ENCODE results near the gene PCNX4.

Gene PCNX4

DNA sequence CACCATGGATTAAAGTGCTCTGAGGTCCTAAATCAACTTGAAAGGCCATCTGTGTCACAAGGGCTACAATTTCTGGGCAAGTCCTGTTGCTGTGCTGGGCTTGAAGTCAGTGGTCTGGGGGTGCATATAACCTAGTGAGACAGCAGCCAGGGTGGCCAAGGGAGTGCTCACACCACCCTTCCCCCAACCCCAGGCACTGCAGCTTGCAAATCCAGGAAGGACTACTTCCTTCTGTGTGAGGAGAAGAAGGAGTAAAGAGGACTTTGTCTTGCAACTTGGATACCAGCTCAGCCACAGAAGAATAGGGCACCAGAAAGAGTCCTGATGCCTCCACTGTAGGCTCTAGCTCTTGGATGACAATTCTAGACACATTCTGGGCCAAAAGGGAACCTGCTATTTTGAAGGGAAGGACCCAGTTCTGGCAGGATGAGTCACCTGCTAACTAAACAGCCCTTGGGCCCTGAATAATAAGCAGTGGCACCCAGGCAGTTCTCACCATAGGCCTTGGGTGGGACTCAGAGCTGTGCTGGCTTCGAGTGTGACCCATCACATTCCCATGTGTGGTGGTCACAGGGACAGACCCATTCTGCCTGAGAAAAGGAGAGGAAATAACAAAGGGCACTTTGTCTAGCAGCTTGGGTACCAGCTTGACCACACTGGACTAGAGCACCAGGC, 106.0 kb downstream of the PCNX4 start:
- TF ChIP-seq GATA2 (IDR thresholded peaks at IDR 0.05; ENCODE audit: low read depth, low read length) (no peak), GATA3 (IDR thresholded peaks at IDR 0.05; ENCODE audit: low read depth, low read length) (no peak)

DNA sequence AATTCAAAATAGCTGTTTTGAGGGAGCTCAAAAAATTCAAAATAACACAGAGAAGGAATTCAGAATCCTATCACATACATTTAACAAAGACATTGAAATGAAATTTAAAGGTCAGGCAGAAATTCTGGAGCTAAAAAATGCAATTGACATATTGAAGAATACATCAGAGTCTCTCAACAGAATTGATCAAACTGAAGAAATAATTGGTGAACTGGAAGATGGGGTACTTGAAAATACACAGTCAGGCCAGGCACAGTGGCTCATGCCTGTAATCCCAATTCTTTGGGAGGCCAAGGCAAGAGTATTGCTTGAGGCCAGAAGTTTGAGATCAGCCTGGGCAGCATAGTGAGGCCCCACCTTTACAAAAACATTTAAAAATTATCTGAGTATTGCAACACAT, 107.6 kb downstream of the PCNX4 start:
- TF ChIP-seq GATA2 (IDR thresholded peaks at IDR 0.05; ENCODE audit: low read depth, low read length), result no peak
- no peak for TF ChIP-seq GATA3 (IDR thresholded peaks at IDR 0.05; ENCODE audit: low read depth, low read length)

DNA sequence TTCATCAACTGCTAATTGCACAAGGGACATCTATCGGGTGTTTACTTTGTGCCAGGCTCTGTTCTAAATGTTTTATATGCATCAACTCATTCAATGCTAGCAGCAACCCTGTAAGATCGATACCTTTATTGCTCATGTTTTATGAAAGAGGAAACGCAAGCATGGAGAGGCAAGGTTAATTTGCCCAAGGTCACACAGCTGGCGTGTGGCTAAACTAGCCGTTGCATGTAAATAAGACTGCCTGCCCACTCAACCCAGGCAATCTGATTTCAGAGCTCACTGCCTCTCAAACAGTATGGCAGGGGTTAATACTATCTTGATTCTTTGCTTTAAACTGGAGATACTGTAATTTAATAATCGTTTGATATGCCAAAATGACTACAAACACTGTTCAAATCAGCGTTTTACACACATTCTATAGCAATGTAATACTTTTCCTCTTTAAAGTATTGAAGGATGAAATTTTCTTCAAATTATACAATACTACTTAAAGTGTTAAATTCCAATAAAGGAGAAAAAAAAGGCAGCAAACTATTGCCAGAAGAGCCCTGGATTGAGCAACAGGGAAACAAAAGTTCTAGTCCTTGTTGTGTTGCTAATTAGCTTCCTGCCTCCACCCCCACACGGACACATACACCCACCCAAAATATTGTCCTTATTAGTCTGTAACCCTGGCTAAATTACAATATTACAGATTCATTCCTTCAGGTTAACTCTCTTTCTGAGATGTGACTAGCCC, 112.5 kb downstream of the PCNX4 start:
- TF ChIP-seq GATA3 (IDR thresholded peaks at IDR 0.05; ENCODE audit: low read depth, low read length), result no peak
- TF ChIP-seq GATA2 (IDR thresholded peaks at IDR 0.05; ENCODE audit: low read depth, low read length), result 0 out of 2 replicates have a peak, but pooled peaks have one; percentile 15

DNA sequence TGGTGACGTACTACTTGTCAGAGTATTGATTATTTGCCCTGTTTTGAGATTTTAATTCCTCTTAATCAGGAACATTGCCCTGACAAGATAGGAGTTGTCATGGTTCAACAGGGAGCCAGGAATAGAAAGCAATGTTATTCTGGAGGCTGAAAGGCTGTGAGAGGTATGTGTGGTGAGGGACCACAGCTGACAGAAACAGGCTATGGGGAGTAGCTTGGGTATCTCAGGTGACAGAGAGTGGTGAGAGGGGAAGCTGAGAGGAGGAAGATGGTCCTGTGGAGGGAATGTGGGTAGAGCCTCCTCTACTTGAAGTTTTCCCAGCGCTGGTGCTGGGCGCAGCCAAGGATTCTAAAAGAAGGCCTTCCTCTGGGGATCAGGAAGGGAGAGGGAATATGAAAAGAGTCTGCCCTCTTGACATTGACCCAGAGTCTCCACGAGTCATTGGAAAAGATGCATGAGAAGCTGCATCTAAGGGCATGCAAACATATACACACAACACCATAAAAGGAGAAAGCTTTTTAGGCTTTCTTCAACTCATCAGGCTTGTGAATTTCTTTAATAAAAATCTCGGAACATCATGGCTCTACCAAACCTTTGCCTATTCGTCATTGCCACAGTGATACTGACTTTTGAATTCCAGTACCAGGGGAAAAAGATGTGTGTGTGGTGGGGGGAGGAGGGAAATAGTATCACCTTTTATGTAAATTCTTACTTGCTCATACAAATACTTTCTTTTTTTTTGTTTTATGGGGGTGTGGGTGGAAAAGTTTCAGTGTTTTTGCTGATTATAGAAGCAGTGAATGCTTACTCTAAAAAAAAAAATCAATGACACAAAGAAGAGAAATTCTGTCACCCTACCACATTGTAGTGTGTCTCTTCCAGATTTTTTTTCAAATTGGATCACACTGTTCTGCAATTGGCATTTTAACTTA, 113.4 kb downstream of the PCNX4 start:
- TF ChIP-seq GATA3 (IDR thresholded peaks at IDR 0.05; ENCODE audit: low read depth, low read length) (no peak), GATA2 (IDR thresholded peaks at IDR 0.05; ENCODE audit: low read depth, low read length) (no peak)

DNA sequence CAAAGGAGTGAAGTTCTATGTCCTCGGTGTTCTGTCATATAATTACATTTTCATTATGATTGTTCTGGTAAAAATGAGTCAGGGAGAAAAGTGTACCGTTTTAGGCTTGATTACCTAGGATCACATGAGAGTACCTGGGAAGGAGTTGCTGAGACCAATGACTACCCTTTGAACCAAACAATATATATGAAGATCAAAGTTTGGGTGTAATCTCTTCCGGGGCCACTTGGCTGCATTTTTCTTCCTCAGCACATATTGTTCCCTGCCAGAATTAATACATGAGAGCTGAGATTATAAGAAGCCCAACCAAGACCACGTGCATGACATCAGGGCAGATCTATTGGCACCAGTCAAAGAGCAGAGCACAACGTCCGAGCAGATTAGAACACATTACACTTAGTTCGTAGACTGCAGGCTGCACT, 114.5 kb downstream of the PCNX4 start:
- TF ChIP-seq GATA3 (IDR thresholded peaks at IDR 0.05; ENCODE audit: low read depth, low read length) (no peak), GATA2 (IDR thresholded peaks at IDR 0.05; ENCODE audit: low read depth, low read length) (no peak)

DNA sequence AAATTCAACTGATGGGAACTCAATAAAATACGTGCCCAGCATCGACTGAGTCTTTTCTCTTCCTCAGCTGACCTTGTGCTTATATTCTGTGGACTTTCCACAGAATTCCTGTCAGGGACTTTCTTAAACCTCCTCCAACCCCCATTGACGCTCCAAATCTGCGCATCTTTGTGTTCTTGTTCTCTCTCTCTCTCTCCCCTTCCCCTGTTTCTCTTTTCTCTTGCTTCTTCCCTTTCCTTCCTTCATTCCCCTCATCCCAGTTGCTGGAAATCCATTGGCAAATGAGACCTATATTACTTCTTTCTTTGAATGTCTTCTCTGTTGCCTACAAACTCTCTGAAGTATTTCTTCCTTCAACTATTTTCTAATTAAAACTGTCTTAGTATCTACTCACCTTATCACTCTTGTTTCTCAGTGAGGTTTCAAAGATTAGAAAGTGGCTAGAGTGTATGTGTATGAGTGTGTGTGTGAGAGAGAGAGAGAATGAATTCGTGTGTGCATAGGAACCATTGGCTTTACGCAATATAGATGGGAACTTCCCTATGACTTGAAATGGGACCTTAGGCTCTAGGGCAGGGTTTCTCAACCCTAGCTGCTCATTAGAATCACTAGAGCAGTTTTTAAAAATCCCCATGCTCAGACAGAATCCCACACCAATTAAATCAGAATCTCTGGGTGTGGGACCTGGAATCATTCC, 115.3 kb downstream of the PCNX4 start:
- no peak for TF ChIP-seq GATA2 (IDR thresholded peaks at IDR 0.05; ENCODE audit: low read depth, low read length)
- no peak for TF ChIP-seq GATA3 (IDR thresholded peaks at IDR 0.05; ENCODE audit: low read depth, low read length)

DNA sequence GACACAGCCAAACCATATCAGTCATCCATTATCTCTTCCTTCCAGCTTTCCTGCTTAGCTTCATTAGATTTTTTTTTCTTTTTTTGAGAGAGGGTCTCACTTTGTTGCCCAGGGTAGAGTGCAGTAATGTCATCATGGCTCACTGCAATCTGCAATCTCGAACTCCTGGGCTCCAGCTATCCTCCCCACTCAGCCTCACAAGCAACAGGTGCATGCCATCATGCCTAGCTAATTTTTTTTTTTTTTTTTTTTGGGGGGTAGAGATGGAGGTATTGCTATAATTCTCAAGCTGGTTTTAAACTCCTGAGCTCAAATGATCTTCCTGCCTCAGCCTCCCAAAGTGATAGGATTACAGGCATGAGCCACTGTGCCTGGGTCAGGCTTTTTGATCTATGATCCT, 119.0 kb downstream of the PCNX4 start:
- no peak for TF ChIP-seq GATA3 (IDR thresholded peaks at IDR 0.05; ENCODE audit: low read depth, low read length)

DNA sequence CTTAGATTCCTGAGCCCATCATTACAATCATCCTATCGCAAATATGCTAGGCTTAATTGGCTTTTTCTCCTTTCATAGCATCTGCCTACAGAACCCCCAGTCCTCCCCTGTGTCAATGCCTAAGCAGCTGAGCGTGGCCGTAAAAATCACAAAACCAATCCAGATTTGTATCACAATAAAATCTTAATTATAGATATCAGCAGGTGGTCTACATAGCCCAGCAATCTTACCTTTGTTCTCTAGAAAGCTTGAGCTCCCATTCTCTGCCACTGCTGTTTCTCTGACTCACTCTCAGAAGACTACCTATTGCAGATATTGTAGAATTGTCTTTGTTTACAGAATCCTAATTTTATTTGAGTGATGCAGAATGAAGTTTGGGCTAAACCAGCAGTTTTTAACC, 119.4 kb downstream of the PCNX4 start:
- TF ChIP-seq GATA2 (IDR thresholded peaks at IDR 0.05; ENCODE audit: low read depth, low read length), result no peak
- no peak for TF ChIP-seq GATA3 (IDR thresholded peaks at IDR 0.05; ENCODE audit: low read depth, low read length)

DNA sequence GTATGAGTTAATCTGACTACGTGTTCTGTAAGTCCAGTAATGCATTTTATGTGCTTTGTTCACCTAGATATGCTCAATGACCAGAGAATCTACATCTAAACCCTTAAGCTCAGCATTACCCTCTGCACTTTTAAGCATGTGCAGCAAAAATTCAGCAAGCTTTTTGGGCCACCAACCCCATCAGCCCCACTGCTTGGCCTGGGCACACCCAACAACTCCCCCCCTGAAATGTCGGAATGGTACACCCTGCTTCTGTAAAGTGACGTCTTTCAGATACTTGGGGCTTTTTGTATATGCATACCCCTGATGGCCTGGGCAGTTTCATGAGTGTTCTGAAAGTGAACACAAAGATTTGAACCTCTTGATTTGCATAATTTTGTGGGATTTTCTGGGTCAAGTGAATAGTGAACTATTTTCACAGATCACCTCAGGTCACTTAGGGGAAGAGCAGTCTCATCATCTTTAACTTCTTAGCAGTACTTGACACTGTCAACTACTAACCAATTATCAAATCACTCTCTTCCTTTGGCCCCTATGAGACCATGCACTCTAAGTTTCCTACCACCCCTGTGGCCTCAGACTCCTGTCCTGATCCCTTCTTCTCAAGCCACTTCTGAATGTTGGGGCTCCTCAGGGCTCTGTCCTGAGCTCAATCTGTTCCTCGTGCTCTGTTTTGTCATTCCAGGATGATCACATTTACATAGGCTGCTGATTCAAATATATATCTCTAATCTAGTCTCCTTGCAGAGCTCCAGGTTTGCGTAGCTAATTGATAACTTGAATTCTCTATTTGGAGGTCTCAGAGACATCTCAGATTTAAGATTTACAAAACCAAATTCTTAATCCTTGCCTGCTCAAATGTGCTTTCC, 121.0 kb downstream of the PCNX4 start:
- TF ChIP-seq GATA3 (IDR thresholded peaks at IDR 0.05; ENCODE audit: low read depth, low read length) (no peak), GATA2 (IDR thresholded peaks at IDR 0.05; ENCODE audit: low read depth, low read length) (no peak)

DNA sequence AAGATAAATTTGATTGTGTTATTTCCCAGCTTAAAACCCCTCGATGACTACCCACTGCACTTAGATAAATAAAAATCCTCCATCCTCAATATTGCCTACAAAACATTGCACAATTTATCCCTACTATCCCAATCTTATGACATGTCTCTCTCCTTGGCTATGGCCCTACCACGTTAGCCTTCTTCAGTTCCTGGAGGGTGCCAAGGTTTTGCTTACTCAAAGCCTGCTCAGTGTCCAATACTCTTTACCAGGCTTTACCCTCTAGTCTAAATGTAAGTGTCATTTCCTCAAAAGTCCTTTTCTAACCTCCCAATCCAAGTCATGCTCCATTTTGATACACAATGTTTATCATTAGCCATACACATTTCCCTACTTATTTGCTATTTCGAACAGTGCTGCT, 122.3 kb downstream of the PCNX4 start:
- TF ChIP-seq GATA2 (IDR thresholded peaks at IDR 0.05; ENCODE audit: low read depth, low read length), result no peak
- TF ChIP-seq GATA3 (IDR thresholded peaks at IDR 0.05; ENCODE audit: low read depth, low read length), result no peak

DNA sequence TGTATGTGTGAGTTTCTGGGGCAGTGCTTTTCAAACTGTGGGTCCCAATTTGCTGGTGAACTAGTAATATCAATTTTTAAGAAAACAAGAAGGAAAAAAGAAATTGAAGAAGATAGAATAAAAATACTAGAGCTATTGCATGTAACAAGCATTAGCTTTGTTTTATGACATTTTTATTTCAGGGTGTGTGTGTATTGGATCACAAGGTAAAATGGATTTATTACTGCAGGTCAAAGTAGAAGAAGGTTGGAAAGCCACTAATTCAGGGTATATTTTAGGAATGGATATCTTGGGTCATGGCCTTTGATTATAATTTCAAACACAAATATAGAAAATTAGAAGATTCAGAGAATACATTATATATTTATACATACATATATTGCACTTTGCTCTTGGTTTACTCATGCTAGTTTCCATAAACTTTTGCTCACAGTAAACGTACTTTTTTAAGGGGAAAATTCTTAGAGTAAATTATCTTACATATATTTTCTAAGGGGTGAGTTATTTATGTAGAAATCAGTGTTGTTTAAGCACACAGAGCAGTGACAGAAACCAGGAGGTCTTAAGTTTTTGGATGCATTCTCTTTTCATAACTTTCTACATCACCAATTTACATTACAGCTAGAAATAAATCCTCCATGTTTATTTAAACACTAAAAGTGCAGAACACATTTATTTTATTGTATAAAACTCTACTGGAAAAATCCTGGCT, 122.8 kb downstream of the PCNX4 start:
- TF ChIP-seq GATA2 (IDR thresholded peaks at IDR 0.05; ENCODE audit: low read depth, low read length) (no peak), GATA3 (IDR thresholded peaks at IDR 0.05; ENCODE audit: low read depth, low read length) (no peak)

DNA sequence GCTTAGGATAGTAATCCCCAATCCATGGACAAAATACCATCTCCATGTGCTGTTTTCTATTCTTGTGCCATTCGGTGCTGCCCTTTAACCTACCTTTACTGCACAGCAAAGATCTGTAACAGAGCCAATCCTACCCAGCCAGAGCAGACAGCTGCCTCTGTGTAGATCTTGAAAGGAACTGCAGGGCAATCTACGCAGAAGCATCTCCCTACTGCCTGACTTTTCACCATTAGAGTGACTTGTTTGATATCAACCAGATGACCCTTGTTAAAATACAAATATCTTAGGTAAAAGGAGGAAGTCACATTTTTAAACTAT, 123.4 kb downstream of the PCNX4 start:
- TF ChIP-seq GATA2 (IDR thresholded peaks at IDR 0.05; ENCODE audit: low read depth, low read length) (no peak), GATA3 (IDR thresholded peaks at IDR 0.05; ENCODE audit: low read depth, low read length) (no peak)

All from SH-SY5Y (cell line).